ENCODE results near the gene TMEM61. TPM values are rescaled to one million over a fixed set of nuclear protein-coding genes. Genes with fewer than 3 reads are reported as not detected.
A peak's percentile ranks its signal among the peaks of the same experiment; 100 is the strongest.

TMEM61 gene
- total RNA-seq, 3 donors from 2014 or later = 0.32 to 8.3 (median 7.5) TPM

DNA sequence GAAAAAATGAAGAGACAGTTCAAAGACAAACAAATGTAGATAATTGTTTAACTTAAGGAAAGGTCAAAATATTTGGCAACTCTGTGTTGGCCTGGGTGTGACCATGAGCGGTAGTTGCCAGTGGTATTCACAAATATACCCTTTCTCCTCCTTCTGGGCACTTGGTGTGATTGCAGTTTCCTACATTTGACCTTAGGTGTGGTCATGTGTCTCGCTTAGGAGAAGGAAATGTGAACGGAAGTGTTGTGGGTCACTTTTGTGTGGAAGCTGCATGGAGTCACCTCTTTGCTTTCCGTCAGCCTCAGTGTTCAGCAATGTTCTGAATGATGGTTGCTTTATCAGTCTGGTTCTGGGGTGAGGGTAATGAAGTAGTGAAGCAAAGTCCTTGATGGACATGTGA, 55.5 kb downstream of the TMEM61 start:
- Histone ChIP-seq H3K36me3 (no peaks in the 10 kb centered on the region), H3K4me3 (no peak overlapping the region), H3K27me3 (peaks cover 0 to 34% of the 10 kb centered on the region in 2 donors), H3K27ac (no peak overlapping the region), H3K4me1 (no peaks in the 10 kb centered on the region), H3K9me3 (no peaks in the 10 kb centered on the region)
- DNase-seq (ENCODE audit: low spot score in 2 of 2) = no peak
- no peak for TF ChIP-seq POLR2A (IDR thresholded peaks at IDR 0.05)
- TF ChIP-seq CTCF (IDR thresholded peaks at IDR 0.05) = no peak
- TF ChIP-seq POLR2AphosphoS5 (IDR thresholded peaks at IDR 0.05) = no peak
- intact Hi-C loops (cut with DNase I; ENCODE audit: low total_unique reads) = loop anchor here (2.0 kb wide), 1 partner anchor 17 kb away; no protein-coding TSS in a partner anchor

DNA sequence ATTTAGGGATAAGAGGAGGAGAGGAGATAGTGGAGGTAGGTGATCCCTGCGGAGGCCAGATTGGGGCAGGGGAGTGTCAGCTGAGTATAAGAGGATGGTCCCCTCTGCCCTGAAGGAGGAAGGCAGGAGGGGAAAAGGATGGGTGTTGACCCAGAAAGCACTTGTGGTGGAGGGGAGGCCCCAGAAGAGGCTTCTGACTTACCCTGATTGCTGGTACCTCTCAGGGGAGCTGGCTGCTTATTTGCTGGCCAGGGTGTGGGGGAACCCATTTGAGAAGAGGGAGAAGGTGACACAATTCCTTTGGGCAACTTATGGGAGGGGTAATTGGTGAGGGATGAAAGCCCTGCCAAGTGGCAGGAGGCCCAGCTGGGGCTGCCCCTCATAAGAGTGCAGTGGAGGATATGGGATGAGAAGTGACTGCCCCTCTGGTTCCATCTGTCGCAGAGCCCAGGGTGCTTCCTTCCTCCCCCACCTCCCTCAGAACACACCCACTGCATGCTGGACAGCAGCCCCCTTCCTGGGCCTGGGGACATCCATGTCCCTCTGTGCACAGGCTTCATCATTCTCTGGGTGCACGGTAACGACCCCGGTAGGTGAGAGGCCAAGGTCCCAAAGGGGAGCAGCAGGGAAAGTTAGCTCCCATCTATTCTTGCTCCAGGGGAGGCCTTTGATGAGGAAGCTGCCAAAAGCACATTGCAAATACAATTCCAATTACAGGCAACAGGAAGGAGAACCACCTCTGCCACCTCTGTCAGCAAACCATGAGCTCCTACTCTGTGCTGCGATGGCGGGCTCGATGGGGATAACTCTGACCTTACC, 57.5 kb downstream of the TMEM61 start:
- Histone ChIP-seq H3K36me3 (no peaks in the 10 kb centered on the region), H3K27ac (no peak overlapping the region), H3K4me3 (no peak overlapping the region), H3K9me3 (no peaks in the 10 kb centered on the region), H3K27me3 (peaks cover 0 to 37% of the 10 kb centered on the region in 2 donors), H3K4me1 (no peaks in the 10 kb centered on the region)
- intact Hi-C loops (cut with DNase I; ENCODE audit: low total_unique reads) = loop anchor here (2.0 kb wide), 1 partner anchor 15 kb away; no protein-coding TSS in a partner anchor
- TF ChIP-seq CTCF (IDR thresholded peaks at IDR 0.05) (no peak), POLR2AphosphoS5 (IDR thresholded peaks at IDR 0.05) (no peak), POLR2A (IDR thresholded peaks at IDR 0.05) (no peak)
- DNase-seq (ENCODE audit: low spot score in 2 of 2) = no peak

DNA sequence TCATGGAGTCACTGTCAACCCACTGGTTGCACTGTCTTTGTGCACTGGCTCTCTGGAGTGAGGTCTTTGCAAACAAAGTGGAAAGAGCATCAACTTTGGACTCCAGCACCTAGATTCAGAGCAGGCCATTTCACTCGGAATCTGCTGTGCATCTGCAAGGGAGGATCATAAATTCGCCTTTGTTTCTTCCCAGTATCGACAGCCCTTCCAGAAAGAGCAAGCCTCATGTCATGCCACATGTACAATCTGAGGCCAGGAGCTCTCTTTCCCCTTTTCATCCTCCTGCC, 58.1 kb downstream of the TMEM61 start:
- H3K9me3 ChIP-seq = no peaks in the 10 kb centered on the region
- H3K27me3 ChIP-seq = peaks cover 0 to 37% of the 10 kb centered on the region in 2 donors
- no peak for TF ChIP-seq POLR2A (IDR thresholded peaks at IDR 0.05)
- TF ChIP-seq CTCF (IDR thresholded peaks at IDR 0.05) = no peak
- no peak for TF ChIP-seq POLR2AphosphoS5 (IDR thresholded peaks at IDR 0.05)

GRCh38 chr1:55038974-55039341, 58.5 kb downstream of the TMEM61 start:
- H3K27ac ChIP-seq = no peak overlapping the region

More for the DNA sequence above, 58.1 kb downstream of the TMEM61 start:
- no peaks in the 10 kb centered on the region for H3K36me3 ChIP-seq
- intact Hi-C loops (cut with DNase I; ENCODE audit: low total_unique reads) = no loop called here
- no peak for DNase-seq (ENCODE audit: low spot score in 2 of 2)
- no peaks in the 10 kb centered on the region for H3K4me1 ChIP-seq
- H3K27ac ChIP-seq = no peak overlapping the region
- no peak overlapping the region for H3K4me3 ChIP-seq

More at GRCh38 chr1:55038974-55039341, 58.5 kb downstream of the TMEM61 start:
- intact Hi-C loops (cut with DNase I; ENCODE audit: low total_unique reads) = no loop called here
- Histone ChIP-seq H3K4me3 (peak overlapping the region in 1 of 3 donors; percentile 59), H3K36me3 (no peaks in the 10 kb centered on the region), H3K9me3 (no peaks in the 10 kb centered on the region), H3K4me1 (no peaks in the 10 kb centered on the region), H3K27me3 (peaks cover 0 to 33% of the 10 kb centered on the region in 2 donors)
- no peak for DNase-seq (ENCODE audit: low spot score in 2 of 2)
- TF ChIP-seq POLR2AphosphoS5 (IDR thresholded peaks at IDR 0.05) (no peak), CTCF (IDR thresholded peaks at IDR 0.05) (no peak), POLR2A (IDR thresholded peaks at IDR 0.05) (no peak)

All from breast epithelium (tissue), 4 donors.